ENCODE results near the gene EN1.

Gene EN1

DNA sequence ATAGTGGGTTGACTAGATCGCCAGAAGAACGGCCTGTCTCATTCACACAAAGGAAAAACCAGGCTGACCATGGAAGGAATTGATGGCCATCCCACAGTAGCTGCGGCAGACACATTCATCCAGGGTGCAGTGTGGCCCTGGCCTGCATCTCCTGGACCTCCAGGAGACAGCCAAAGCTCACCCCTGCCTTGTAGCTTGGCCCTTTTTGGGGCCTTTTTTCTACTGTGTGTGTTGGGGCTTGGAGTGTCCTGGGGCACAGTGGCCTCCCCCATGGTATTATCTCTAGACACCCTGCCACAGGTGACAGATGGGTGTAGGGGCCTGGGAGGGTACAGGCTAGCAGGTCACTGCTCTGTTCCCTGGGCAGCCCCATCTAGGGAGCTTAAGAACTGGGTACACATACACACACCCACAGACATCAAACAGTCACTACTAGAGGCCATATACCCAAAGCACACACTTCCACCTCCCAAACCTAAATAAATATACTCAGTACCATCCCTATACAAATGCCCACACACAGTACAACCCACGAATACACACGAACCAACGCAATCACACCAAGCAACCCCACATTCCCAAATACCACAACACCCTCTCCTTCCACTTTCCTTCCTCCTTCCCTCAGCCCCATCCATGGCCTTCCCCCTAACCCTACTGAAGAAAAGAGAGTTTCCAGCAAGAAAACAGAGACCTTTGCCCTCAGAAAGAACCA lies 8.6 kb downstream of the EN1 start:
- Mint-ChIP-seq H3K4me3 (no peak overlapping the region), H3K4me1 (peaks cover 25% of the 10 kb centered on the region), H3K27me3 (peaks cover 63% of the 10 kb centered on the region), H3K27ac (no peak overlapping the region), H3K9me3 (no peaks in the 10 kb centered on the region), H3K36me3 (no peaks in the 10 kb centered on the region)

DNA sequence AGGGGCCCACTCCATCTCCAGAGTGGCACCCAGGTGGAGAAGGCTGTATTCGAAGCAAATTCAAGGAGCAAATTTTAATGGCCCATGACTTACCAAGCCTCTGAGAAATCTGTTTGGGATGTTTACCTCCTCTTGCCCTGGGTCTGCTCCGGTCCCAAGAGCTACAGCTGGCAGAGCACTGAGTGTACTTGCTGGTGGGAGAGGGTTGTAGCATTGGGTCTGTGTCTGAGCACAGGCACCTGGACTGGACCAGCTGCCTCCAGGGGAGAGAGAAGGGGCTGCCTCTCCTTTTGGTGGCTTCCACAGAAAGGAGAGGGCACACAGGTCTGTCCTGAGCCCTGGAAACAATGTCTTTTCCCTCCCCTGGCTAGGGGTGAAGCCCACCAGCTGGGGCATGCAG lies 9.8 kb downstream of the EN1 start:
- Mint-ChIP-seq H3K4me3 (no peak overlapping the region), H3K36me3 (no peaks in the 10 kb centered on the region), H3K9me3 (no peaks in the 10 kb centered on the region), H3K27me3 (peaks cover 63% of the 10 kb centered on the region), H3K4me1 (peaks cover 21% of the 10 kb centered on the region), H3K27ac (no peak overlapping the region)

DNA sequence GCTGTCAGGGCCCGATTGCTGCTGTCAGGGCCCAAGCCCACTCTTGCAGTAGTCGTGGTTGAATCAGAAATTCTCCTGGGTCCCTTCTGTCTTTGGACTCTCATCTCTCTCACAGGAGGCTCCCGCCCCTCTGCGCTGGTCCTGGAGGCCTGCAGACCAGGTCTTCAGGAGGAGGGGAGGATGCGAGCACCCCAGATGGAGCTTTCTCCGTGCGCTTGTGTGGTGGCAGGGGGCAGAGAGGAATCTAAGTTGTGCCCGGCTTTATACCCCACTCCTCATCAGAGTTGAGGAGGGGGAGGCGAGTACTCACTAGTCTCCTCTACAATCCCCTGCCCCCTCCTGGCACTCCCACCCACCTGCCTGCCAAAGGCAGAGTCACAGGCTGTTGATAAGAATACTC lies 10.4 kb downstream of the EN1 start:
- H3K27ac Mint-ChIP-seq: no peak overlapping the region
- peaks cover 18% of the 10 kb centered on the region for H3K4me1 Mint-ChIP-seq
- no peak overlapping the region for H3K4me3 Mint-ChIP-seq
- no peaks in the 10 kb centered on the region for H3K9me3 Mint-ChIP-seq
- peaks cover 62% of the 10 kb centered on the region for H3K27me3 Mint-ChIP-seq
- no peaks in the 10 kb centered on the region for H3K36me3 Mint-ChIP-seq

DNA sequence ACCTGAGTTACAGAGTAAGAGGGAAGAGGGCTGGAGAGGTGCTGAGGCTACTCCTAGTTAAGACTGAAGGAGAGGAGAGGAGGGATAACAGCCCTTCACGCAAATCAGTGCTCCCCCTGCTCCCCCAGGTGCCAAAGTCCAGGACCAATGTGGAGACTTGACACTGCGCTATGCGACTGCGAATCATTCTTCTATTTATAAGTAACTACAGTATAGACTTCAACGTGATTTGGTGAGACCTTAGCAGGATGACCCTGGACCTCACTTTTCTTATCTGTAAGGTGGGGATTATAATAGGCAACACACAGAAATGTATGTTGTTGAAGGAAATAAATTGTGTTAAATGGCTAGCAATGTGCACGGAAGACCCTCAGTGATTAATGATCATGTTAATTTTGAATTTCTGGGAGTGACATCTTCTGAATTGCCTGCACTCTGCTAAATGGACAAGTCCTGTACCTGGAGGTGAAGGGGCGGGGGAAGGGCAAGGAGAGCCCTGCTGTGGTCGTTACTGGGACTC lies 11.0 kb downstream of the EN1 start:
- Mint-ChIP-seq H3K36me3 (no peaks in the 10 kb centered on the region), H3K27ac (no peak overlapping the region), H3K4me3 (peak overlapping the region; percentile 73), H3K27me3 (peaks cover 62% of the 10 kb centered on the region), H3K9me3 (no peaks in the 10 kb centered on the region), H3K4me1 (peaks cover 17% of the 10 kb centered on the region)

DNA sequence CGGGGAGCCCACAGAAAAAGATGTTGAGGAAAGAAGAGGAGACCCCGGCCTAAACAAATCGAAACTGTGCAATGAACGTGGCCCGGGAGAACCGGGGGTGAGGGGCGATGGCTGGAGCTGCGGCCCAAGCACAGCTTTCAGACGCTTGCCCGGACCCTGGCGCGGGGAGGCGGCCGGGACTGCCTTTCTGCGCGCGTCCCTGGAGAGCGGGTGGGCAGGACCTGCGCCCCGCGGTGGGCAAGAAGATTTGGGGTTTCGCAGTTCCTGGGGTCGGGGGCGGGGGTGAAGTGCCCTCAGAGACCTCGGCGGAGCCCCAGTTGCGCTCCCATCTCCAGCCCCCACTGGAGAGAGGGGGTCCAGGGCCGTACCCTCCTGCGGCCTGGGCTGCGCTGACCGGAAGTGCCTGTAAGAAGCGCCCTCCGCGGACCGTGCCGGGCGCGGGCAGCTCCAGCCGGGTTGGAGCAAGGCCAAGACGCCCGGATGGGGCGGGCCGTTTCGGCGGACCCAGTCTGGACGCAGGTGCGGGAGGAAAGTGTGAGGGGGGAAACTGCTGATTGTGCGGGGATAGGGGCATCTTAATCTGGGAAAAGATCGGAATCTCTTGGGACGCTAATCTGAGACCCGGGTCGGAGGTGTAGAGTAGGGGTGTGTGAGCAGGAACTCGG lies 11.6 kb downstream of the EN1 start:
- Mint-ChIP-seq H3K27me3 (peaks cover 61% of the 10 kb centered on the region), H3K9me3 (no peaks in the 10 kb centered on the region), H3K27ac (no peak overlapping the region), H3K4me3 (peak overlapping the region; percentile 73), H3K36me3 (no peaks in the 10 kb centered on the region), H3K4me1 (peaks cover 15% of the 10 kb centered on the region)

DNA sequence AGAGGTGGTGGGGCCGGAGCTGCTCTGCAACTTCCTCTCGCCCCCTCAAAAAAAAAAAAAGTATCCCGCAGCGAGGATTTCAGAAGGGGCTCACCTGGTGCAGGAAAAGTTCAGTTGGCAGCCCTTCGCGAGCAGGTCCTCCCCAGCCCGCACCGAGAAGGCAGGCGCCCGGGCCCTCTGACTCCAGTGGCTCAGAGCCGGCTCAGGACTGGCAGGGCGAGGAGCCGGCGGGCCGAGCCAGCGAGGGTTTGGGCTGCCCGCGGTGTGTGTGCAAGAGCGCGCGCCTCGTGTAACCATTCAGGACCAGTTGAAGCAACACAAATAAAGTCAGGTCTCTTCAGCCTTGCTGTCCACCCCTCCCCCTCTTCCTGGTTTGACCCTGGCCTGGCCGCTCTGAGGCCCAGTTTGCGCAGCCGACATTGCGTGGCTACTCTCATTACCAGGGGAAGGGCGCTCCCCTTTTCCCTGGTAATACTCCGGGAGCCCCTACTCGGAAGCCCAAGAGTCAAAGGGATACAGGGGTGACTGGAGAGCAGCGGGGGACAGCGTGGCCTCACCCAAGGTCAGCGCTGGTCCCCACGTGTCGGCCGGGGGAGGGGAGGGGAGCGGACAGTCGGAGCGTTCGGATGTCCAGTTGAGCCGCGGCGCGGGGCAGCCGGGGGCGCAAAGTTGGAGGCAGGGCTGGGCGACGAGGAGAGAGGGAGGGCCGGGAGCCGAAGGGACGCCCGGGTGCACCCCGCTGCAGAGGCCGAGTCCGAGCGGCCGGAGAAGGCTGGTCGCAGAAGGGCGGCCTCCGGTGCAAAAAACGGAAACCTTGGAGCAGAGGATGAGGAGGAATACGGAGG lies 12.3 kb downstream of the EN1 start:
- no peak overlapping the region for H3K27ac Mint-ChIP-seq
- H3K9me3 Mint-ChIP-seq: no peaks in the 10 kb centered on the region
- peak overlapping the region; percentile 60 for H3K4me3 Mint-ChIP-seq
- peaks cover 13% of the 10 kb centered on the region for H3K4me1 Mint-ChIP-seq
- peaks cover 58% of the 10 kb centered on the region for H3K27me3 Mint-ChIP-seq
- no peaks in the 10 kb centered on the region for H3K36me3 Mint-ChIP-seq

DNA sequence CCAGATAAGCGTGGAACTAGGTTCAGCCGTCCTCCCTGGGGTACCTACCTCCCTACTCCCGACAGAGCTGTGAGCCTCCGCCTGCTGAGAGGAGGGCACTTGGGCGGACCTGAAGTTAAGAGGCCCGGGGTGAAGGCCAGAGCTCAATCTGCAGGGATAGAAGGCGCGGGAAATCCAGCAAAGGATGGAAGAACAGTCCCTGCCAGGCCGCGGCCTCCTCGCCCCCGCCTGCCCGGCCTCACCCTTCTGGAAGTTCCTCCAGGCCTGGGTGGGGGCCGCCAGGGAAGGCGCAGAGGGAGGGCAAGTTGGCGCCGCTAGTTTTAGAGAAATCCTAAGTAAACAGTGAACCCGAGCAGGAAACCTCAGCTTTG lies 13.0 kb downstream of the EN1 start:
- Mint-ChIP-seq H3K27ac (no peak overlapping the region), H3K4me3 (no peak overlapping the region), H3K4me1 (peaks cover 13% of the 10 kb centered on the region), H3K9me3 (no peaks in the 10 kb centered on the region), H3K36me3 (no peaks in the 10 kb centered on the region), H3K27me3 (peaks cover 58% of the 10 kb centered on the region)

DNA sequence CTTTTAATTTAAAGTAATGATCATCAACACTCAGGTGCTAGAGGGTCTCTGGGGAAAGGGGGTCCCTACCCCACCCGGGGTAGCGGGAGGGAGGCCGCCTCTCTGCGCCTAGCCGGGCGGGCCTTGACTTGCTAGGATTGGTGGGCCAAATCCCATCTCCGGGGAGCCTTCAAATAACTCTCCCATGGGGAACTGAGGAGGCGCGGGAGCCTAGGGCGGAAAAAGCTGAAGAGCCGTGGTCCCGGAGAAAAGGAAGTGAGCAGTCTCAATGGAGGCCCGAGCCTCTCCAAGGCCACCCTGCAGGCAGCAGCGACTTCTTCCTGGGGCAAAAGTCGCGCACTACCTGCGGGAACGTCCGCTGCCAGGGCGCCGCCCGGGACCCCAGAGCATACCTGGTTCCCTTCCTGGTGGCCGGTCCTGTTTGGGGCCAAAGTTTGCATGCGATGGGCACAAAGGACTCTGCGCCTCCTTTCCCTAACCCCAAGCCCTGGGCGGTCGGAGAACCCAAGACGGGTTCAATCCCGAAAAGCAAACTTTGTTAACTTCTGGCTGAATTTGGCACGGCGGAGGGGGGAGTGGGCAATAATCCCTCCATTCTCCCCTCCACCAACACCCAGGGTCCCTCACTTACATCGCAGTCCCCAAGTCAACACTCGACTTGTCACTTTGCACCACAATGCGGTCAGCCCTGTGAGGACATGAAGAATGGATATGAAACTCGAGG lies 13.6 kb downstream of the EN1 start:
- Mint-ChIP-seq H3K9me3 (no peaks in the 10 kb centered on the region), H3K4me3 (no peak overlapping the region), H3K36me3 (no peaks in the 10 kb centered on the region), H3K4me1 (peaks cover 13% of the 10 kb centered on the region), H3K27me3 (peaks cover 53% of the 10 kb centered on the region), H3K27ac (no peak overlapping the region)

DNA sequence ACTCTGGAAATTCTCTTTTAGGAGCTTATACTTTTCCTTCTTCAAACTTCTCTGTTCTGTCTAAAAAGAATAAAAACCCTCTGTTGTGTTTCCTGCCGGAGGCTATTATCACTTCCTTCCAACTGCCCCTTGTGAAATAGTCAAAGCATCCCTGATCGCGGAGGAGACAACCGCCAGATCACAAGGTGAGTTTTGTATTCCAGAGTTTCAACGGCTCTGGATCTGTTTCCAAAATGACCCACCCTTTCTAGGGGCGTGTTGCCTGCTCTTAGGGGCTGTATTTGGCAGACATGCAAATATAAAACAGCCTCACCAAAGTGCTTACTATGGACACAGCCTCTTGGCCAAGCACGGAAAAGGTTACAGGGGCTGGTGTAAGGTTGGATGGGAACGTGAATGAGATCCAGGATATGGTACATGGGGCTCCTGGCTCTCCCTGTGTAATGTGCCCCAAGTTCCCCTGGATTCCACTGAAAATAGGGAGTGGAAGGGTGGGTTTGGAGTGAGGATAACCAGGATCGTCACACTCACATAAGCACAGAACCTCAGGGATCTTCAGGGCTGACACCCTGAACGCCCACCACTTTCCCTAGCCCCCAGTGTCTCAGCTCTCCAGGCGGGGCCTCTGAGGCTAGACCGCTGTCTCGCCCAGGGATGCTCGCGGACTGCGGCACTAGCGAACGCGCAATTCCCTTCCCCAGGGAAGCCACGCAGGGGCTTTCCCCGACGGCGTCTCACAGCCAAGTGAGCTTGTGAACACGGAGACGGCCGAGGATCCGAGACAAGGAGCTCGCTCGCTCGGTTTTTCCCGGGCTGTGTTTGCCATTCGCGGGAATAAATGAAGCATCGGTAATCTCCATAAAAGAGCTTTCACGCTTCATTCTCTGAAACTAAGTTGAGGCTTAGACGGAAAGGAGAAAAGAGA lies 14.4 kb downstream of the EN1 start:
- H3K27ac Mint-ChIP-seq: no peak overlapping the region
- no peak overlapping the region for H3K4me3 Mint-ChIP-seq
- peaks cover 13% of the 10 kb centered on the region for H3K4me1 Mint-ChIP-seq
- H3K27me3 Mint-ChIP-seq: peaks cover 49% of the 10 kb centered on the region
- no peaks in the 10 kb centered on the region for H3K36me3 Mint-ChIP-seq
- H3K9me3 Mint-ChIP-seq: no peaks in the 10 kb centered on the region

DNA sequence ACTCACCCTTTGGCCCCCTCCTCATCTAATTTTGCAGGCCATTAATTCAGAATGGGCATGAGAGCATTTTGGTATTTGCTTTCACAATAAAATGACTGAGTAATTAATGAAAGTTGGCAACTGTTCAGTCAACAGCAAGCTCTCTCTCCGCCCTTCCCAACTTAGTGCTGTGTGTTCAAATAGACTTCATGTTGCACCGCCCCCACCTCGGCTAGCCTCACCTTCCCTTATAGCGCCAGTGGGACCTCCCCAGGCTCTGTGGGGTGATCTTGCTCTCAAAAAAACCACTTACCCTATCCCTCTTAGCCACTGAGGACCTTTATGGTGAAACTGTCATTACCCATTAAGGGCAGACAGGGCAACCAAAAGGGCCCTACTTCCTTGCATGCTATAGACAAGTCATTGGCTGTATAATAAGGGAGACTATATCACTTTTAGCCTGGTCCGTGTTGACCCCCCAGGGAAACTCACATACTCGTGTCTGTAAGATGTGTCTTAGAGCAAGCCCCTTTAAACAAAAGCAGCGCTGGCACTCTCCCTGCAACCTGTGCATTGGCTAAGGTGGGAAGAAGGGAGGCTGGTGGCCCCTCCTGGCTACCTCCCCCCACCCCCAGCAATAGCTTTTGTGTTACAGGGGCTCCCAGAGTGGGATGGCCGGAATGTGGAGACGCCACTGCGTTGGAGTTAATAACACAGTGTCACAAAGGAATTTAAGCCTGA lies 15.2 kb downstream of the EN1 start:
- Mint-ChIP-seq H3K27ac (no peak overlapping the region), H3K27me3 (peaks cover 42% of the 10 kb centered on the region), H3K36me3 (no peaks in the 10 kb centered on the region), H3K4me1 (peaks cover 13% of the 10 kb centered on the region), H3K4me3 (no peak overlapping the region), H3K9me3 (no peaks in the 10 kb centered on the region)

DNA sequence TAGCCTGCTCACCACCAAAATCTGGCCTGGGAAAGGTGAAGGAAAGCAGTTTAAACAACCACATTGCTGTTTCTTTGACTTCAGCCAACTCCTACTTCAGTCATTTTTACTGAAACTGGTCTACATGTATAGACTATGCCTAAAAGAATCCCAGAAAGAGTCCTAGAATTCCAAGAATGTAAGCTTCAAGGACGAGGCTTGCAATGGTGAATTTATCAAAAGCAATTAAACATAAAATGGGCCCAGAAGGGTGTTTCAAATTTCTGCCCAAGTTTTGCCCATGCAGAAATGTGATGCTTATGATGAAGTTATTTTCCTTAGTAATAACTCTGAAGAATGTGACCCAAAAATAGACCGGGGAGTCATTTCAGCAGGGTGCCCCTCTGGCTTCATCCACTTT lies 16.6 kb downstream of the EN1 start:
- no peak overlapping the region for H3K4me3 Mint-ChIP-seq
- H3K27me3 Mint-ChIP-seq: peaks cover 32% of the 10 kb centered on the region
- H3K9me3 Mint-ChIP-seq: no peaks in the 10 kb centered on the region
- H3K36me3 Mint-ChIP-seq: no peaks in the 10 kb centered on the region
- no peak overlapping the region for H3K27ac Mint-ChIP-seq
- peaks cover 8% of the 10 kb centered on the region for H3K4me1 Mint-ChIP-seq

DNA sequence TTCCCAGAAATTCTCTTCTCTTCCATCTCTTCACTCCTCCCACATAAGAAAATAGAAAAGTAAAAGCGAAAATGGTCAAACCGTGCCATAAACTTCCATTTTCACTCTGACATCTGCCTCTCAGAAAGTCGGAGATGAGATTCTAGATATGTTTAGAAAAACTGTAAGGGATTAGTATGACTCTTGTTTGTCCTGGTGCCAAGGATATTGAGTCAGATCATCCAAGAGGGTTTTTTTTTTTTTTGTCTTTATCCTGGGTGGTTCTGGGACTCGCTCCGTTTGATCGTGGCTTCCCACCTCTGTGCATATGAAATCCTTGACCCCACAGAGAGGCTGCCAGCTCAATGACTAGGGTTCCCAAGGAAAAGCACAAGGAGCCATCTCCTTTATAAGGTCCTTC lies 17.3 kb downstream of the EN1 start:
- H3K9me3 Mint-ChIP-seq: no peaks in the 10 kb centered on the region
- H3K4me3 Mint-ChIP-seq: no peak overlapping the region
- no peak overlapping the region for H3K27ac Mint-ChIP-seq
- peaks cover 37% of the 10 kb centered on the region for H3K27me3 Mint-ChIP-seq
- H3K36me3 Mint-ChIP-seq: no peaks in the 10 kb centered on the region
- peaks cover 4% of the 10 kb centered on the region for H3K4me1 Mint-ChIP-seq

DNA sequence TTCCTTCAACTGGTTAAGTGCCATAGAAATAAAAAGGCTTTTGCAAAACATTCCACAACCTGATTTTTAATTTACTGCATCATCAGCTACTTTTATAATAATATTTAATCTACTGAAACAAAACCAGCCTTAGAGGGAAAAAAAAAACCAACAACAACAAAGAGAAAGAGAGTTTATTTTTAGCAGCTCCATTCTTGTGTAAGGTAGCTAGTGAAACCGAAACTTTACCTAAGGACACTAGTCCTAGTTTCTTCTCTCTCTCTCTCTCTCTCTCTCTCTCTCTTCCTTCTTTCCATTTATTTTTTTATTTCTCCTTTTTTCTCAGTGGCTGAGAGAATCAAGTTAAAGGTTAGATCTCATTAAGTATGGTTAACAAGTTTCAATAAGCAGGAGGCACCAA lies 21.4 kb downstream of the EN1 start:
- Mint-ChIP-seq H3K4me3 (no peak overlapping the region), H3K9me3 (no peaks in the 10 kb centered on the region), H3K27ac (no peak overlapping the region), H3K36me3 (no peaks in the 10 kb centered on the region), H3K4me1 (no peaks in the 10 kb centered on the region), H3K27me3 (peaks cover 34% of the 10 kb centered on the region)

DNA sequence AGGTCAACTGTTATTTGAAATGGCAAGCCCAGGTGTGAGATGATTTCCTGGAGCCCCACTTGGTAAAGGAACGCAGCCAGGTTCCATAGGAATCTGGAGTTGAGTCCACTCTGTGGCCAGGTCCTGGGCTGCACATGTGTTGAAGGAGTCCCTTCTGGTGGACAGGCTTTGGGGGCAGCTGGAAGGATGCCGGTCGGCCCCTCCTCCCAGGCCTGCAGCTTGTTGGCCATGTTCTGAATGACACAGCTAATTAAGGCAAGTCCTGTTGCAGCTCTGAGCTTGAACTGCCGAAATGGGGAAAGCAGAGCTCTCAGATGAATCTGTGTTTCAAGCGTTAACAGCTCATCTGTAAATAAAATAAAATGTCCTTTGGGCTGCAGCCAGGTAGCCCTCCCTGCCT lies 23.8 kb downstream of the EN1 start:
- Mint-ChIP-seq H3K9me3 (no peaks in the 10 kb centered on the region), H3K27ac (no peak overlapping the region), H3K36me3 (no peaks in the 10 kb centered on the region), H3K27me3 (peaks cover 37% of the 10 kb centered on the region), H3K4me3 (no peak overlapping the region), H3K4me1 (no peaks in the 10 kb centered on the region)
